Uterus (tissue), 2 donors: ENCODE measurements around the gene SELENOM.

ENCODE experiments used
- POLR2A ChIP-seq, 2 donors: fragments of 450-650 bp; IDR thresholded peaks; one replicate each; pipeline ENCODE4 v1.6.1; 2016; ENCODE audit warnings: antibody characterized with exemption in 2 of 2, mild to moderate bottlenecking in 1 of 2, moderate library complexity in 1 of 2
- TF ChIP-seq, protein P1 (sequence below), 4 experiments: fragments of 200-600 bp in 2 of 4; fragments of 450-650 bp in 2 of 4; sonication (generic) in 2 of 4; IDR thresholded peaks; one replicate each; pipeline ENCODE4 v1.5.1; 2016 to 2019; ENCODE audit warnings: antibody characterized with exemption in 4 of 4, mild to moderate bottlenecking in 2 of 4, moderate library complexity in 1 of 4

DNA sequence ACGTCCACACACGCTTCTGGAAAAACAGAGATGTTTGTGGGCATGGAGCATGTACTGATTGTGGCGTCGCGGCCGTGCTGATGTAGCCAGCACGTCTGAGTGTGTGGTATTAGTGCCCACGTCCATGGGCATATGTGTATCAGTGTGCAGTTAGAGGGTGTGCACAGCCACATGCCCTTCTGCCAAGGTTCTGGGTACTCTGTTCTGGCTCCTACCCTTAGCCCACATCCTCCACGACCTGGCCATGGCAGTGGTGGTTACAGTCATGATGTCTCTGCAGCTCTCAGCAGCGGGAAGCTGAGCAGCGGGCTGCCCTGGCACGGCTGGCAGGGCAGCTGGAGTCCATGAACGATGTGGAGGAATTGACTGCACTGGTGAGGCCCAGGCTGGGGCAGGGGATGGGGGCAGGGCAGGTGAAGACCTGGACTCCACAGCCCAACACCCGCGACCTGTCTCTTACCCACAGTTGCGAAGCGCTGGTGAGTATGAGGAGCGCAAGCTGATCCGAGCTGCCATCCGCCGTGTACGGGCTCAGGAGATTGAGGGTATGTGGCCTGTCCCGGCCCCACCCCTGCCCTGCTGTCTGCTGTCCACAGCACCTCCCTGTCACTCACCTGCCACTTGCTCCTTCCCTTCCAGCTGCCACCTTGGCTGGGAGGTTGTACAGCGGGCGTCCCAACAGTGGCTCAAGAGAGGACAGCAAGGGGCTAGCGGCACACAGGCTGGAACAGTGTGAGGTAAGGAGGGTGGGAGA lies 19.0 kb downstream of the SELENOM start:
- TF ChIP-seq, protein P1, sequence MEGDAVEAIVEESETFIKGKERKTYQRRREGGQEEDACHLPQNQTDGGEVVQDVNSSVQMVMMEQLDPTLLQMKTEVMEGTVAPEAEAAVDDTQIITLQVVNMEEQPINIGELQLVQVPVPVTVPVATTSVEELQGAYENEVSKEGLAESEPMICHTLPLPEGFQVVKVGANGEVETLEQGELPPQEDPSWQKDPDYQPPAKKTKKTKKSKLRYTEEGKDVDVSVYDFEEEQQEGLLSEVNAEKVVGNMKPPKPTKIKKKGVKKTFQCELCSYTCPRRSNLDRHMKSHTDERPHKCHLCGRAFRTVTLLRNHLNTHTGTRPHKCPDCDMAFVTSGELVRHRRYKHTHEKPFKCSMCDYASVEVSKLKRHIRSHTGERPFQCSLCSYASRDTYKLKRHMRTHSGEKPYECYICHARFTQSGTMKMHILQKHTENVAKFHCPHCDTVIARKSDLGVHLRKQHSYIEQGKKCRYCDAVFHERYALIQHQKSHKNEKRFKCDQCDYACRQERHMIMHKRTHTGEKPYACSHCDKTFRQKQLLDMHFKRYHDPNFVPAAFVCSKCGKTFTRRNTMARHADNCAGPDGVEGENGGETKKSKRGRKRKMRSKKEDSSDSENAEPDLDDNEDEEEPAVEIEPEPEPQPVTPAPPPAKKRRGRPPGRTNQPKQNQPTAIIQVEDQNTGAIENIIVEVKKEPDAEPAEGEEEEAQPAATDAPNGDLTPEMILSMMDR (IDR thresholded peaks at IDR 0.05) = no peak
- no peak for TF ChIP-seq POLR2A (IDR thresholded peaks at IDR 0.05)
